ENCODE results near the gene C9orf72.

DNA sequence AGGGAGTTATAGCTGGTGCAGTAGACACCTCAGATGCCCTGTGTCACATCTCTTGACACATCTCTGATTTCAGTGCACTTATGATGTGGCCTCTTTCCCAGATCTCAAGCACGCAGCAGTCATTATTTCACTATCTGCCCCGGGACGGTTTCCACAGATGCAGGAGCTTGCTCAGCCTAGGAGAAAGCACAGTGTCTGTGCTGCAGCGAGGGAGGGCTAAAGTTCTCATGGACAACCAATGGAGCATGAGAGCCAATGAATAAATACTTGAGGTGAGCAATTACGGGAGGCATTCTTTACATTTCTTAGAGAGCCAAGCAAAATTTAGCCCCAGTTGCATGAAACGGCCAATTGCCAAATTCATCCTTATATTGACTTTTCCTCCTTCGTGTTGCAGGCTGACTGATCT lies 36.2 kb downstream of the C9orf72 start:
- TF ChIP-seq, protein P1, sequence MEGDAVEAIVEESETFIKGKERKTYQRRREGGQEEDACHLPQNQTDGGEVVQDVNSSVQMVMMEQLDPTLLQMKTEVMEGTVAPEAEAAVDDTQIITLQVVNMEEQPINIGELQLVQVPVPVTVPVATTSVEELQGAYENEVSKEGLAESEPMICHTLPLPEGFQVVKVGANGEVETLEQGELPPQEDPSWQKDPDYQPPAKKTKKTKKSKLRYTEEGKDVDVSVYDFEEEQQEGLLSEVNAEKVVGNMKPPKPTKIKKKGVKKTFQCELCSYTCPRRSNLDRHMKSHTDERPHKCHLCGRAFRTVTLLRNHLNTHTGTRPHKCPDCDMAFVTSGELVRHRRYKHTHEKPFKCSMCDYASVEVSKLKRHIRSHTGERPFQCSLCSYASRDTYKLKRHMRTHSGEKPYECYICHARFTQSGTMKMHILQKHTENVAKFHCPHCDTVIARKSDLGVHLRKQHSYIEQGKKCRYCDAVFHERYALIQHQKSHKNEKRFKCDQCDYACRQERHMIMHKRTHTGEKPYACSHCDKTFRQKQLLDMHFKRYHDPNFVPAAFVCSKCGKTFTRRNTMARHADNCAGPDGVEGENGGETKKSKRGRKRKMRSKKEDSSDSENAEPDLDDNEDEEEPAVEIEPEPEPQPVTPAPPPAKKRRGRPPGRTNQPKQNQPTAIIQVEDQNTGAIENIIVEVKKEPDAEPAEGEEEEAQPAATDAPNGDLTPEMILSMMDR (optimal IDR thresholded peaks at IDR 0.05 in 1 of 3, IDR thresholded peaks at IDR 0.05 in 1 of 3, conservative IDR thresholded peaks at IDR 0.05 in 1 of 3; ENCODE audit: extremely low read depth in 1 of 3, insufficient read depth in 2 of 3, low read length in 3 of 3), result no peak
- TF ChIP-seq EZH2 (IDR thresholded peaks at IDR 0.05; ENCODE audit: low read length), result no peak
